GM19397 (cell line): ENCODE measurements around the gene GSN.

Experiments used
- ATAC-seq: cut with Tn5 transposase; IDR thresholded peaks from one replicate; pipeline ENCODE4 v1.9.1; 2021; ENCODE audit warnings: mild to moderate bottlenecking, moderate library complexity; ENCODE audit not compliant: unreplicated experiment

Gene GSN

GRCh38 chr9:121368745-121369144 is 100.8 kb downstream of the GSN start:
- no peak for ATAC-seq

GRCh38 chr9:121369595-121370265 is 101.8 kb downstream of the GSN start, which contains the start of gene STOM:
Gene STOM, minus strand, starts transcription at chr9:121370250. Its CDS starts 63 bp downstream, at chr9:121370187.
- peak; percentile 54 for ATAC-seq

- no peak for ATAC-seq
Observed at GRCh38 chr9:121371495-121372061, 103.6 kb downstream of the GSN start.

GRCh38 chr9:121372239-121373010 is 104.5 kb downstream of the GSN start:
- no peak for ATAC-seq

- ATAC-seq, result no peak
Observed at GRCh38 chr9:121373011-121373729, 105.2 kb downstream of the GSN start.

- no peak for ATAC-seq
Observed at GRCh38 chr9:121376214-121376830, 108.4 kb downstream of the GSN start.

GRCh38 chr9:121380846-121381245 is 112.9 kb downstream of the GSN start:
- ATAC-seq, result no peak
